ENCODE data around the gene WDR18.

The WDR18 gene

GRCh38 chr19:1003283-1003682, 19.1 kb downstream of the WDR18 start:
- DNase-seq (ENCODE audit: insufficient read length, low spot score) = no peak
- TF ChIP-seq POU2F2 (IDR thresholded peaks at IDR 0.05; ENCODE audit: low read depth, low read length) (no peak), POLR2AphosphoS5 (IDR thresholded peaks at IDR 0.05; ENCODE audit: low read depth, low read length) (no peak), SPI1 (IDR thresholded peaks at IDR 0.05; ENCODE audit: low read depth, low read length) (no peak), POLR2A (IDR thresholded peaks at IDR 0.05; ENCODE audit: low read depth, low read length) (no peak), PAX5 (IDR thresholded peaks at IDR 0.05; ENCODE audit: insufficient read depth, low read length, severe bottlenecking) (no peak), TAF1 (IDR thresholded peaks at IDR 0.05; ENCODE audit: low read depth, low read length) (no peak)
- FAIRE-seq = no peak

DNA sequence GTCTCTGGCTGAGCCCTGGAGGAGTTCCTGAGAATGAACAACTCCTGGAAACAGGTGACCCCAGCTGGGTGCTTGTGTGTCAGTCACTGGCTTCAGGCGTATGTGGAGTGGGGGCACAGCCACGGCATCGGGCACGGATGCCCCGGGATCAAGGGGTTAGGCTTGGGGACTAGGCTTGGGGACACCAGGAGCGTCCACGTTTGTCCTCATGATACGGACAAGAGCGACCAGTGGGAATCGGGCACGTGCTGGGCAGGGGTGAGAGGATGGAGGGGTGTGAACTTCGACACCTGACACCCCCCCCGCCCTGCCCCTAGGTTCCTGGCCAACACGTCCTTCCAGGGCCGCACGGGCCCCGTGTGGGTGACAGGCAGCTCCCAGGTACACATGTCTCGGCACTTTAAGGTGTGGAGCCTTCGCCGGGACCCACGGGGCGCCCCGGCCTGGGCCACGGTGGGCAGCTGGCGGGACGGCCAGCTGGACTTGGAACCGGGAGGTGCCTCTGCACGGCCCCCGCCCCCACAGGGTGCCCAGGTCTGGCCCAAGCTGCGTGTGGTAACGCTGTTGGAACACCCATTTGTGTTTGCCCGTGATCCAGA, 20.2 kb downstream of the WDR18 start:
- FAIRE-seq (no peak), DNase-seq (ENCODE audit: insufficient read length, low spot score) (no peak)
- no peak for TF ChIP-seq POLR2A (IDR thresholded peaks at IDR 0.05; ENCODE audit: low read depth, low read length)
- TF ChIP-seq POLR2AphosphoS5 (IDR thresholded peaks at IDR 0.05; ENCODE audit: low read depth, low read length) = no peak
- no peak for TF ChIP-seq POU2F2 (IDR thresholded peaks at IDR 0.05; ENCODE audit: low read depth, low read length)
- TF ChIP-seq TAF1 (IDR thresholded peaks at IDR 0.05; ENCODE audit: low read depth, low read length) = no peak
- no peak for TF ChIP-seq PAX5 (IDR thresholded peaks at IDR 0.05; ENCODE audit: insufficient read depth, low read length, severe bottlenecking)
- TF ChIP-seq SPI1 (IDR thresholded peaks at IDR 0.05; ENCODE audit: low read depth, low read length) = no peak

DNA sequence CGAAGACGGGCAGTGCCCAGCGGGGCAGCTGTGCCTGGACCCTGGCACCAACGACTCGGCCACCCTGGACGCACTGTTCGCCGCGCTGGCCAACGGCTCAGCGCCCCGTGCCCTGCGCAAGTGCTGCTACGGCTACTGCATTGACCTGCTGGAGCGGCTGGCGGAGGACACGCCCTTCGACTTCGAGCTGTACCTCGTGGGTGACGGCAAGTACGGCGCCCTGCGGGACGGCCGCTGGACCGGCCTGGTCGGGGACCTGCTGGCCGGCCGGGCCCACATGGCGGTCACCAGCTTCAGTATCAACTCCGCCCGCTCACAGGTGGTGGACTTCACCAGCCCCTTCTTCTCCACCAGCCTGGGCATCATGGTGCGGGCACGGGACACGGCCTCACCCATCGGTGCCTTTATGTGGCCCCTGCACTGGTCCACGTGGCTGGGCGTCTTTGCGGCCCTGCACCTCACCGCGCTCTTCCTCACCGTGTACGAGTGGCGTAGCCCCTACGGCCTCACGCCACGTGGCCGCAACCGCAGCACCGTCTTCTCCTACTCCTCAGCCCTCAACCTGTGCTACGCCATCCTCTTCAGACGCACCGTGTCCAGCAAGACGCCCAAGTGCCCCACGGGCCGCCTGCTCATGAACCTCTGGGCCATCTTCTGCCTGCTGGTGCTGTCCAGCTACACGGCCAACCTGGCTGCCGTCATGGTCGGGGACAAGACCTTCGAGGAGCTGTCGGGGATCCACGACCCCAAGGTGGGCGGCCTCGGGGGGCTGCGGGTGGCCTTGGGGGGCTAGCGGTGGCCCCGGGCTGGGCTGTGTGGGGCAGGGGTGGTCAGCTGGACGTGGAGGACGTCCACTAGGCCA, 20.9 kb downstream of the WDR18 start:
- DNase-seq (ENCODE audit: insufficient read length, low spot score) (no peak), FAIRE-seq (no peak)
- no peak for TF ChIP-seq POLR2AphosphoS5 (IDR thresholded peaks at IDR 0.05; ENCODE audit: low read depth, low read length)
- TF ChIP-seq TAF1 (IDR thresholded peaks at IDR 0.05; ENCODE audit: low read depth, low read length) = no peak
- no peak for TF ChIP-seq POU2F2 (IDR thresholded peaks at IDR 0.05; ENCODE audit: low read depth, low read length)
- no peak for TF ChIP-seq SPI1 (IDR thresholded peaks at IDR 0.05; ENCODE audit: low read depth, low read length)
- TF ChIP-seq PAX5 (IDR thresholded peaks at IDR 0.05; ENCODE audit: insufficient read depth, low read length, severe bottlenecking) = no peak
- no peak for TF ChIP-seq POLR2A (IDR thresholded peaks at IDR 0.05; ENCODE audit: low read depth, low read length)

DNA sequence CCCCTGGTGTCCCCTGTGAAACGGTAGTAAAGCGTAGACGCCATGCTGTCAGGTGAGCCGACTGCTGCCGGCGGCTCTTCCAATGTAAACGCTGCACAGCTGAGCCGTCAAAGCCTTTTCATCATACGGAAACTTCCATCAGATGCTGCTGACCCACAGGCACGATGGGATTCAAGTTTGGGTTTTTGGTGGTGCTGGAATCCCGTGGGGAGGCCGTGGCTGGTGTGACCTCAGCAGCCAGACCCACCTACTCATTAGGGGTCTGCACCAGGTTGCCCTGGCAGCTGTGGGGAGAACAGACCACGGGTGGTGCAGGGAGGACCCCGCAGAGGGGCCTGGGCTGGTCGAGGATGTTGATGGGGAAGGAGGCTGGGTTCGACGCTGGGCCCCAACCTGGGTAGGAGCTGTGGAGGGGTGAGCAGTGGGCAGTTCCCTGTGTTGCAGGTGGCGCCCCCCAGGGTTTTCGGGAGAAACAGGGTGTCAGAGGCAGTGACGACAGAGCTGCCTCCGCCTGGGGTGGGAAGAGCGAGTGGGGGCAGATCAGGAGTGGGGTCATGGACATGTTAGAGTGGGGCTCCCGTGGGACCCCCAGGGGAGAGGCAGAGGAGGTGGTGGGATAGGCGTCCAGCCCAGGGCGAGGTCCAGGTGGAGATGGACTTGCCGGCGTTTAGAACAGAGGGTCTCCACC, 22.7 kb downstream of the WDR18 start:
- no peak for DNase-seq (ENCODE audit: insufficient read length, low spot score)
- no peak for FAIRE-seq
- TF ChIP-seq POLR2AphosphoS5 (IDR thresholded peaks at IDR 0.05; ENCODE audit: low read depth, low read length) = 0 out of 2 replicates have a peak, but pooled peaks have one; percentile 21
- no peak for TF ChIP-seq PAX5 (IDR thresholded peaks at IDR 0.05; ENCODE audit: insufficient read depth, low read length, severe bottlenecking)
- TF ChIP-seq SPI1 (IDR thresholded peaks at IDR 0.05; ENCODE audit: low read depth, low read length) = no peak

- FAIRE-seq (no peak), DNase-seq (ENCODE audit: insufficient read length, low spot score) (no peak)
- TF ChIP-seq POLR2A (IDR thresholded peaks at IDR 0.05; ENCODE audit: low read depth, low read length) (no peak), TAF1 (IDR thresholded peaks at IDR 0.05; ENCODE audit: low read depth, low read length) (no peak), PAX5 (IDR thresholded peaks at IDR 0.05; ENCODE audit: insufficient read depth, low read length, severe bottlenecking) (no peak), POLR2AphosphoS5 (IDR thresholded peaks at IDR 0.05; ENCODE audit: low read depth, low read length) (no peak), SPI1 (IDR thresholded peaks at IDR 0.05; ENCODE audit: low read depth, low read length) (no peak), POU2F2 (IDR thresholded peaks at IDR 0.05; ENCODE audit: low read depth, low read length) (no peak)
Measured at GRCh38 chr19:1007399-1008251, 23.5 kb downstream of the WDR18 start.

- TF ChIP-seq POU2F2 (IDR thresholded peaks at IDR 0.05; ENCODE audit: low read depth, low read length) (no peak), POLR2AphosphoS5 (IDR thresholded peaks at IDR 0.05; ENCODE audit: low read depth, low read length) (no peak), TAF1 (IDR thresholded peaks at IDR 0.05; ENCODE audit: low read depth, low read length) (no peak), POLR2A (IDR thresholded peaks at IDR 0.05; ENCODE audit: low read depth, low read length) (no peak), SPI1 (IDR thresholded peaks at IDR 0.05; ENCODE audit: low read depth, low read length) (no peak), PAX5 (IDR thresholded peaks at IDR 0.05; ENCODE audit: insufficient read depth, low read length, severe bottlenecking) (no peak)
- FAIRE-seq = no peak
- DNase-seq (ENCODE audit: insufficient read length, low spot score) = no peak
Measured at GRCh38 chr19:1008268-1009040, 24.3 kb downstream of the WDR18 start.

DNA sequence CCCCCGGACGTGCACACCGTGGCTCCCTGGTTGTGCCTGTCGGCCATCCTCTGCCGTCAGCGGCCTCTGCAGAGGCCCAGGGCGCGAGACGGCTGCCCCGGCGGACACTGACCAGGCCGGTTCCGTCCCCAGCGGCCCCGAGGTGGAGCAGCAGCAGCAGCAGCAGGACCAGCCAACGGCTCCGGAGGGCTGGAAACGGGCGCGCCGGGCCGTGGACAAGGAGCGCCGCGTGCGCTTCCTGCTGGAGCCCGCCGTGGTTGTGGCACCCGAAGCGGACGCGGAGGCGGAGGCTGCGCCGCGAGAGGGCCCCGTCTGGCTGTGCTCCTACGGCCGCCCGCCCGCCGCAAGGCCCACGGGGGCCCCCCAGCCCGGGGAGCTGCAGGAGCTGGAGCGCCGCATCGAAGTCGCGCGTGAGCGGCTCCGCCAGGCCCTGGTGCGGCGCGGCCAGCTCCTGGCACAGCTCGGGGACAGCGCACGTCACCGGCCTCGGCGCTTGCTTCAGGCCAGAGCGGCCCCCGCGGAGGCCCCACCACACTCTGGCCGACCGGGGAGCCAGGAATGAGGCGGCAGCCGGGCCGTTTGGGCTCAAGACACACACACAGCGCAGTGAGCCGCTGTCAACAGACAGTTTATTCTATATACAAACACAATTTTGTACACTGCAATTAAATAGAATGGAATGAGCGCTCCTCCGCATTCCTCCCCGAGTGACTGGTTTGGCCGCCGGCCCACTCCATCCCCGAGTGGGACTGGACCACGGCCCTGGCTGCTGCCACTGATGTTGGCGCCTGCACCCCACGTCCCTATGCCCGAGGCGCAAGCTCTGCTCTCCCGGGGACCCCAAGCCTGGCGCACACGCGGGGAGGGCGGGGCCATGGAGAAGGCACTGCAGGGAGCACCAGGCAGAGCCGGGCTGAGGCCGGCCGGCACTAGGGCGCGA, 25.2 kb downstream of the WDR18 start:
- no peak for FAIRE-seq
- DNase-seq (ENCODE audit: insufficient read length, low spot score) = no peak
- TF ChIP-seq POLR2AphosphoS5 (IDR thresholded peaks at IDR 0.05; ENCODE audit: low read depth, low read length) = peak; percentile 50; the same call in 1 of the 2 replicates
- no peak for TF ChIP-seq TAF1 (IDR thresholded peaks at IDR 0.05; ENCODE audit: low read depth, low read length)
- no peak for TF ChIP-seq POLR2A (IDR thresholded peaks at IDR 0.05; ENCODE audit: low read depth, low read length)
